Activated T-cell treated with anti-CD3 and anti-CD28 coated beads, Interleukin-2, amount 50 U/mL, for 72 hours (primary cell): ENCODE measurements around the gene ELFN1. TPM values are rescaled to one million over a fixed set of nuclear protein-coding genes. Genes with fewer than 3 reads are reported as not detected.
"Not testable (repeated sequence)": the region's sequence is repeated elsewhere in the genome, so short reads cannot be mapped to it uniquely, and the experiment has no call there.

Experiments used
- ATAC-seq, 2 donors: fragments of 150-1000 bp; cut with Tn5 transposase; replicated peaks in 1 of 2; 2 replicates each; pipeline ENCODE4 v1.10.0; 2021; ENCODE audit warnings: moderate library complexity in 2 of 2, mild to moderate bottlenecking in 1 of 2
- DNase-seq, 2 donors: peaks; one replicate each; pipeline ENCODE4 v3.0.0; 2021 to 2022; ENCODE audit warnings: mixed read lengths in 1 of 2
- H3K27ac Mint-ChIP-seq: one replicate; pipeline ENCODE4 v1.8.0; 2022; ENCODE audit warnings: mild to moderate bottlenecking, moderate library complexity, mixed read lengths
- H3K27me3 Mint-ChIP-seq: one replicate; pipeline ENCODE4 v1.8.0; 2022; ENCODE audit warnings: low read depth, mixed read lengths
- H3K36me3 Mint-ChIP-seq, 2 donors: one replicate each; pipeline ENCODE4 v1.8.0; 2022; ENCODE audit warnings: mixed read lengths in 2 of 2, mild to moderate bottlenecking in 1 of 2; ENCODE audit not compliant: insufficient read depth in 2 of 2
- H3K4me1 Mint-ChIP-seq: one replicate; pipeline ENCODE4 v1.8.0; 2022; ENCODE audit warnings: low read depth, mixed read lengths
- H3K4me3 Mint-ChIP-seq, 2 donors: one replicate each; pipeline ENCODE4 v1.8.0; 2022; ENCODE audit warnings: mild to moderate bottlenecking in 2 of 2, mixed read lengths in 2 of 2, moderate library complexity in 2 of 2
- H3K9me3 Mint-ChIP-seq, 2 donors: one replicate each; pipeline ENCODE4 v1.8.0; 2022; ENCODE audit warnings: mixed read lengths in 2 of 2
- total RNA-seq, 2 donors: library from RNA; stranded (reverse); gene quantifications; one replicate each; pipeline ENCODE4 v1.2.3, GENCODE V29; 2022

ELFN1 gene
- total RNA-seq, 2 donors from 2014 or later: not detected

GRCh38 chr7:1761774-1762173 is 91.7 kb downstream of the ELFN1 start:
- no peak for DNase-seq
- Mint-ChIP-seq H3K36me3 (peaks cover 5 to 6% of the 10 kb centered on the region in 2 donors), H3K27ac (no peak overlapping the region)

DNA sequence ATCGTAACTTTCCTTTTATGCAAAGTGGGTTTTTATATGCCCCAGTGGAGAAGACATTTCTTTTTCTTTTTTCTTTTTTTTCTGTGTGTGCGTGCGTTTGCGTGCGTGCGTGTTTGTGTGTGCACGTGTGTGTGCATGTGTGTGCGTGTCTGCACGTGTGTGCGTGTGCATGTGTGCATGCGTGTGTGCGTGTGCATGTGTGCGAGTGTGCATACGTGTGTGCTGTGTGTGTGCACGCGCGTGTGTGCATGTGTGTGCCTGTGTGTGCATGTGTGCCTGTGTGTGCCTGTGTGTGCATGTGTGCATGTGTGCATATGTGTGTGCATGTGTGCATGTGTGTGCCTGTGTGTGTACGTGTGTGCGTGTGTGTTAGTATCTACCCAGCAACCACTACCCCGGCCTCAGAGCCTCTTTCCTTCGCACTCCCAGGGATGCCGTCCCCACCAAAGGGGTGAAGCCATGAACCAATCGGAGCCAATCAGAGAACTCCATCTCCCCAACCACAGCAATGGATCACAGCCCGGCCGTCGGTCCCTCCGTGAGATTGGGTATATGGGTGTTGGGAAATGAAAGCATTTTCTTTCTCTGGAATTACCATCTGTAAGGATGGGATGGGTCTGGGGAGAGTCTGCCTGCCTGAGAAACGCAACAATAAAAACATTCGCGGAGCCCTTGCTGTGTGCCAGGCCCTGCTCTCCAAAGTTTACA is 92.3 kb downstream of the ELFN1 start:
- H3K9me3 Mint-ChIP-seq: peaks cover 2 to 10% of the 10 kb centered on the region in 2 donors
- DNase-seq (no peak), ATAC-seq (no peak)
- peaks cover 5 to 6% of the 10 kb centered on the region in 2 donors for H3K36me3 Mint-ChIP-seq
- no peak overlapping the region for H3K4me3 Mint-ChIP-seq
- no peaks in the 10 kb centered on the region for H3K27me3 Mint-ChIP-seq
- H3K27ac Mint-ChIP-seq: no peak overlapping the region
- no peaks in the 10 kb centered on the region for H3K4me1 Mint-ChIP-seq

More at GRCh38 chr7:1761774-1762173, 91.7 kb downstream of the ELFN1 start:
- no peaks in the 10 kb centered on the region for H3K27me3 Mint-ChIP-seq
- peaks cover 2 to 10% of the 10 kb centered on the region in 2 donors for H3K9me3 Mint-ChIP-seq
- no peak overlapping the region for H3K4me3 Mint-ChIP-seq
- H3K4me1 Mint-ChIP-seq: no peaks in the 10 kb centered on the region
- no peak for ATAC-seq

DNA sequence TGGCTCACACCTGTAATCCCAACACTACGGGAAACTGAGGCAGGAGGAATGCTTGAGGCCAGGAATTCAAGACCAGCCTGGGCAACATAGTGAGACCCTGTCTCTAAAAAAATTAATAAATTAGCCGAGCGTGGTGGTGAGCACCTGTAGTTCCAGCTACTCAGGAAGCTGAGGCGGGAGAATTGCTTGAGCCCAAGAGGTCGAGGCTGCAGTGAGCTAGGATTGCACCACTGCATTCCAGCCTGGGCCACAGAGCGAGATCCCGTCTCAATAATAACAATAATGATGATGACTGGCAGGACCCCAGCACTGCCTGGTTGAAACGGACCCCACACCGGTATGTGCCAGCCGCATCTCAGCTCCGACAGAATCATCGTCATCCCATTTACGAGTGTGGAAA is 93.0 kb downstream of the ELFN1 start:
- H3K4me1 Mint-ChIP-seq: no peaks in the 10 kb centered on the region
- H3K27me3 Mint-ChIP-seq: no peaks in the 10 kb centered on the region
- no peak overlapping the region for H3K4me3 Mint-ChIP-seq
- H3K9me3 Mint-ChIP-seq: peaks cover 2 to 10% of the 10 kb centered on the region in 2 donors
- H3K27ac Mint-ChIP-seq: no peak overlapping the region
- DNase-seq (no peak), ATAC-seq (no peak)
- peaks cover 5 to 6% of the 10 kb centered on the region in 2 donors for H3K36me3 Mint-ChIP-seq

- DNase-seq, H3K4me3 Mint-ChIP-seq, H3K27me3 Mint-ChIP-seq, H3K4me1 Mint-ChIP-seq, H3K9me3 Mint-ChIP-seq, H3K36me3 Mint-ChIP-seq, ATAC-seq, H3K27ac Mint-ChIP-seq: not testable (repeated sequence)
Measured at GRCh38 chr7:1763911-1764310, 93.8 kb downstream of the ELFN1 start.

DNA sequence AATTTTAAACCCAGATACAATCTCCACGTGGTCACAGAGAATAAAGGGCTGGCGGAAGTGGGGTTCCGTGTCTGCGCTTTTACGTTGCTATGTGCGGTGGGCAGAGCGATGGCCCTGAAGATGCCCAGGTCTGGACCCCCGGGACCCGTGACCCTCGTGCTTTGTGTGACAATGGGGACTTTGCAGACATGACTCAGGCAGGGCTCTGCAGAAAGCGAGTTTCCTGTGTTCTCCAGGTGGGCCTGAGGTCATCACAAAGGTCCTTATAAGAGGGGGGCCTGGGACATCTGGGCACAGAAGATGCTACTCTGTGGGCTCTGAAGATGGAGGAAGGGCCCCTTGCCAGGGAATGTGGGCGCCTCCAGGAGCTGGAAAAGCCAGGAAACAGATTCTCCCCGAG is 95.3 kb downstream of the ELFN1 start:
- Mint-ChIP-seq H3K4me1 (no peaks in the 10 kb centered on the region), H3K4me3 (no peak overlapping the region), H3K36me3 (peaks cover 5 to 6% of the 10 kb centered on the region in 2 donors), H3K27ac (no peak overlapping the region), H3K27me3 (no peaks in the 10 kb centered on the region), H3K9me3 (peaks cover 2 to 10% of the 10 kb centered on the region in 2 donors)
- ATAC-seq: no peak
- DNase-seq: no peak

- DNase-seq (no peak), ATAC-seq (no peak)
- Mint-ChIP-seq H3K4me1 (no peaks in the 10 kb centered on the region), H3K27ac (no peak overlapping the region), H3K4me3 (no peak overlapping the region), H3K9me3 (peaks cover 0 to 2% of the 10 kb centered on the region in 2 donors), H3K27me3 (no peaks in the 10 kb centered on the region), H3K36me3 (peaks cover 3% of the 10 kb centered on the region in 2 donors)
Measured at GRCh38 chr7:1767524-1767923, 97.4 kb downstream of the ELFN1 start.

DNA sequence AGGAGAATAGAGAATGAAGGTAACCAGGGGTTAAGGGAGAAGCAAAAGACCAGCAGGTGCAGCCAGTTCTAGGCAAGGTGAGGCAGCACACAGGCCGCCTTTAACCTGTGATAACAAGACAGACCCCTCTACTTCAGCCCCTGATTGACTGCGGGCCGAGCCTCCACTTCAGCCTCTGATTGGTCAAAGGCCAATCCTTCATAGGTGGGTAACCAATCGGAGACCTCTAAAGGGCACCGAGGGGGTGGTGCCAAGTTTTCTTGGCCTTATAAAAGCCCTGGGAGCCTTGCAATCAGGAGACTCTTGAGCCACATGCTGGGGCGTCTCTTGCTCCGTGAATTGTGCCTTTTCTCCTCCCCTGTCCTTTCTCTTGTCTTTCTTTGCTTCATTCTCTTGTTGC is 98.8 kb downstream of the ELFN1 start:
- H3K27me3 Mint-ChIP-seq: no peaks in the 10 kb centered on the region
- DNase-seq (no peak), ATAC-seq (no peak)
- no peaks in the 10 kb centered on the region for H3K4me1 Mint-ChIP-seq
- no peak overlapping the region for H3K27ac Mint-ChIP-seq
- peaks cover 4 to 8% of the 10 kb centered on the region in 2 donors for H3K36me3 Mint-ChIP-seq
- peaks cover 6 to 7% of the 10 kb centered on the region in 2 donors for H3K9me3 Mint-ChIP-seq
- no peak overlapping the region for H3K4me3 Mint-ChIP-seq

DNA sequence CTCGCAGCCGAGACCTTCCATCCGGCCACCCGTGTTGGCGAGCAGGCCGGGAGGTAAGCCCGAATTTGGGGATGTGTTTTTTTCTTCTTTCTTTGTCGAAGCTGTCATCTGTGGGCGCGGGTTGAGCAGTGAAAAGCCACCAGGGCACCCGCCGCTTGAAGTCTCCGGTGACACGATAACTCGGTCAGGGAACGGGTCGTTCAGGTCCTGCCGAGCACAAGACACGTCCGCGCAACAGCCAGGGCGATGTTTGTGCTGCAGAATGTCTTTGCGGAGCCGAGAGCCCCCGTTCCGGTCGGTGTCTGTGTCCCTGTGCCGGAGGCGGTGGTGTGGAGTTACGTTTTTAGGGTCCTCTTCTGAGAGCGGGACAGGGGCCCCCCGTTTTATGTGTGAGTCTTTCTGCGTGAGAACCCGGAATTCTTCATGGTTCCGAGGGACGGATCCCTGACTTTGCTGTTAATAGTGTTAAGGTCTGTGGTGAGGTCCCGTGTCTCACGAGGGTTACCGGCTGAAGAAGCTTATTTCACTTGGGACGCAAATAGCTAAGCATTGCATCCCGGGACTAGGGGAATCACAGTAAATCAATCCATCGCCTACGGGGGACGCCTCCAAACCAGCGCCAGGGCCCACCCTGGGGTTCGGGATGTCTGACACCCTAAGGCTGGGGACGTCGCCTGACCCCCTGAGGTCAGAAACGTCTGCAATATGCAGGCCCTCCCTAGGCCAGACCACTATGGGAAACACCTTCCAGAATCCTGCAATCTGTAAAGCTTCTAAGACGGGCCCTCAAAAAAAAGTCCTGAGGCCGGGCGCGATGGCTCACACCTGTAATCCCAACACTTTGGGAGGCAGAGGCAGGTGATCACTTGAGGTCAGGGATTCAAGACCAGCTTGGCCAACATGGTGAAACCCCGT is 99.5 kb downstream of the ELFN1 start:
- H3K36me3 Mint-ChIP-seq: peaks cover 4 to 8% of the 10 kb centered on the region in 2 donors
- no peak overlapping the region for H3K4me3 Mint-ChIP-seq
- H3K27me3 Mint-ChIP-seq: no peaks in the 10 kb centered on the region
- no peaks in the 10 kb centered on the region for H3K4me1 Mint-ChIP-seq
- H3K9me3 Mint-ChIP-seq: peaks cover 6 to 7% of the 10 kb centered on the region in 2 donors
- ATAC-seq (no peak), DNase-seq (no peak)
- no peak overlapping the region for H3K27ac Mint-ChIP-seq

DNA sequence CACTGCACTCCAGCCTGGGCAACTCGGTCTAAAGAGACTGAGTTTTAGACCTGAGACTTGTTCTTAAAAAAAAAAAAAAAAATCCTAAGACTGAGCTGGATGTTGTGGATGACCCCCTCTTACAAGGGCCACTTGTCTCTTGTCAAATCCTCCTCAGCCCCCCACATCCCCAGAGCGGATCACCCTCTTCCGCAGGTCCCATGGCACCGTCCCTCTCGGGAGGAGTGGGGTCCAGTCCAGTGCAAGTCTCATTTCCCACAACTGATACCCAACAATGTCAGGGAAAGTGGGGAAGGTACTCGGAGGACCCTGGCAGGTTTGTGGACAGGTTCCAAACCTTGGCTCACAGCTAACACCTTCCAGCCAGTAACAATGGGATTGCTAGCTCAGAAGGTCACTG is 100.3 kb downstream of the ELFN1 start:
- Mint-ChIP-seq H3K36me3 (peaks cover 4 to 8% of the 10 kb centered on the region in 2 donors), H3K4me3 (no peak overlapping the region)

DNA sequence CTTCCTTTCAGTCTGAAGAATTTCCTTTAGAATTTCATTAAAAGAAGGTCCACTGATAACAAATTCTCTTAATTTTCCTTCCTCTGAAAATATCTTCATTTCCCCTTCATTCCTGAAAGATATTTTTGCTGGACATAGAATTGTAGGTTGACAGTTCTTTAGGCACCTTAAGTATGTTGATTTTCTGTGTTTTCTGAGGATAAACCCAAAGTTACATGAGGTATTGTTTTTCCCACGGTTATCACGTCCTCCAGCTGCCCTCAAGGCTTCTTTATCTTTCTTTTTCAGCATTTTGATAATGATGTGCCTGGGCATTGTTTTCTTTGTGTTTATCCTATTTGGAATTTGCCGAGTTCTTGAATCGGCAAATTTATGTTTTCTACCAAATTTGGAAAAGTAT is 105.3 kb downstream of the ELFN1 start:
- no peak overlapping the region for H3K27ac Mint-ChIP-seq
- H3K27me3 Mint-ChIP-seq: peaks cover 8% of the 10 kb centered on the region
- peaks cover 18 to 19% of the 10 kb centered on the region in 2 donors for H3K9me3 Mint-ChIP-seq
- H3K4me1 Mint-ChIP-seq: no peaks in the 10 kb centered on the region
- peaks cover 11 to 15% of the 10 kb centered on the region in 2 donors for H3K36me3 Mint-ChIP-seq
- DNase-seq: no peak
- no peak for ATAC-seq
- no peak overlapping the region for H3K4me3 Mint-ChIP-seq

More for the DNA sequence above, 100.3 kb downstream of the ELFN1 start:
- DNase-seq: no peak
- H3K27me3 Mint-ChIP-seq: no peaks in the 10 kb centered on the region
- no peak overlapping the region for H3K27ac Mint-ChIP-seq
- peaks cover 8% of the 10 kb centered on the region in 2 donors for H3K9me3 Mint-ChIP-seq
- H3K4me1 Mint-ChIP-seq: no peaks in the 10 kb centered on the region
- no peak for ATAC-seq

DNA sequence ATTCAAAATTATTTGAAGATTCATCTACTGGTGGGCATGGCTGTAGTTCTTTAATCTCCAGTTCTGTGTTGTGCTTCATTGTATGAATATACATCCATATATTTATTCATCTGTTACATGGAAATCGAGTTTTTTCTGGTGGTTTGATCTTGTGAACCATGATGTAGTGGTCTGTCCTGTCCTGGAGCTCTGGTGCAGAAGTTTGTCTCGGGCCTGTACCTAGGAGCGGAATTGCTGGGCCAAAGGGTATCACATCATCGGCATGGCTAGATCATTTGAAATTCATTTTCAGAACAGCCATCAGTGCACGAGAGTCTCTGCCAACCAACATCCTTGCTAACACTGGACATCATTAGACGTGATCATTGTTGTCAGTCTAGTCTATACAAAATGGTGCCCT is 107.0 kb downstream of the ELFN1 start:
- peaks cover 8% of the 10 kb centered on the region for H3K27me3 Mint-ChIP-seq
- H3K4me1 Mint-ChIP-seq: no peaks in the 10 kb centered on the region
- H3K9me3 Mint-ChIP-seq: peaks cover 18 to 19% of the 10 kb centered on the region in 2 donors
- H3K36me3 Mint-ChIP-seq: peaks cover 11 to 15% of the 10 kb centered on the region in 2 donors
- no peak overlapping the region for H3K4me3 Mint-ChIP-seq
- no peak for ATAC-seq
- DNase-seq: no peak
- H3K27ac Mint-ChIP-seq: no peak overlapping the region

GRCh38 chr7:1779445-1779844 is 109.4 kb downstream of the ELFN1 start:
- H3K27ac Mint-ChIP-seq: no peak overlapping the region
- no peak for DNase-seq
- ATAC-seq: no peak
- peaks cover 6 to 7% of the 10 kb centered on the region in 2 donors for H3K36me3 Mint-ChIP-seq
- H3K4me1 Mint-ChIP-seq: no peaks in the 10 kb centered on the region
- H3K27me3 Mint-ChIP-seq: peaks cover 8% of the 10 kb centered on the region
- no peak overlapping the region for H3K4me3 Mint-ChIP-seq
- H3K9me3 Mint-ChIP-seq: peaks cover 12 to 13% of the 10 kb centered on the region in 2 donors

- Mint-ChIP-seq H3K36me3 (peaks cover 11 to 12% of the 10 kb centered on the region in 2 donors), H3K27ac (no peak overlapping the region), H3K4me1 (peaks cover 4% of the 10 kb centered on the region), H3K4me3 (no peak overlapping the region), H3K9me3 (peaks cover 8 to 11% of the 10 kb centered on the region in 2 donors), H3K27me3 (peaks cover 8% of the 10 kb centered on the region)
- DNase-seq (no peak), ATAC-seq (no peak)
Measured at GRCh38 chr7:1781369-1781768, 111.3 kb downstream of the ELFN1 start.
